Renal pelvis (tissue), 12 donors: ENCODE results near the gene WWC1. TPM values are rescaled to one million over a fixed set of nuclear protein-coding genes. Genes with fewer than 3 reads are reported as not detected.

Experiments
- DNase-seq: peaks from one replicate; pipeline ENCODE4 v3.0.0-alpha.2; 2013
- long read RNA-seq, 16 experiments: transcript quantifications; one replicate each; lab custom pipeline, GENCODE V29; 2026
- polyA plus RNA-seq, 3 donors: library from polyadenylated mRNA; unstranded; fragments of 120-200 nt; gene quantifications; one replicate each; pipeline ENCODE4 v1.2.1, GENCODE V29; 2013; ENCODE audit not compliant: insufficient read length in 3 of 3

Gene WWC1
- 10 to 100 TPM; 75.6 to 99.8 (median 77.3) TPM for polyA plus RNA-seq
- long read RNA-seq, donor 1, transcript WWC1-205 (2 exons, 543 nt): major isoform, 13 of 13 reads
- long read RNA-seq, donor 1, partial matches to known transcripts: 0 of 13 reads
- long read RNA-seq, donor 1, other reads (novel, unspliced or antisense): 0 of 13 reads
- long read RNA-seq, donor 2, transcript WWC1-205 (2 exons, 543 nt): major isoform, 27 of 27 reads
- long read RNA-seq, donor 2, partial matches to known transcripts: 0 of 27 reads
- long read RNA-seq, donor 2, other reads (novel, unspliced or antisense): 0 of 27 reads
- long read RNA-seq, donor 3, full-length matches to known transcripts: 15 of 15 reads
- long read RNA-seq, donor 3, partial matches to known transcripts: 0 of 15 reads
- long read RNA-seq, donor 3, other reads (novel, unspliced or antisense): 0 of 15 reads
- long read RNA-seq, donor 4, full-length matches to known transcripts: 30 of 30 reads
- long read RNA-seq, donor 4, partial matches to known transcripts: 0 of 30 reads
- long read RNA-seq, donor 4, other reads (novel, unspliced or antisense): 0 of 30 reads
- long read RNA-seq, donor 5, full-length matches to known transcripts: 8 of 8 reads
- long read RNA-seq, donor 5, partial matches to known transcripts: 0 of 8 reads
- long read RNA-seq, donor 5, other reads (novel, unspliced or antisense): 0 of 8 reads
- long read RNA-seq, donor 6, full-length matches to known transcripts: 51 of 57 reads
- long read RNA-seq, donor 6, partial matches to known transcripts: 6 of 57 reads
- long read RNA-seq, donor 6, other reads (novel, unspliced or antisense): 0 of 57 reads
- long read RNA-seq, donor 7, transcript WWC1-205 (2 exons, 543 nt): major isoform, 16 of 17 reads
- long read RNA-seq, donor 7, partial matches to known transcripts: 0 of 17 reads
- long read RNA-seq, donor 7, other reads (novel, unspliced or antisense): 0 of 17 reads
- long read RNA-seq, donor 8, partial matches to known transcripts: 0 of 1 reads
- long read RNA-seq, donor 8, other reads (novel, unspliced or antisense): 0 of 1 reads
- long read RNA-seq, donor 9, full-length matches to known transcripts: 37 of 37 reads
- long read RNA-seq, donor 9, partial matches to known transcripts: 0 of 37 reads
- long read RNA-seq, donor 9, other reads (novel, unspliced or antisense): 0 of 37 reads
- long read RNA-seq, donor 10, transcript WWC1-205 (2 exons, 543 nt): major isoform, 36 of 58 reads
- long read RNA-seq, donor 10, partial matches to known transcripts: 21 of 58 reads
- long read RNA-seq, donor 10, other reads (novel, unspliced or antisense): 0 of 58 reads
- long read RNA-seq, donor 11, full-length matches to known transcripts: 8 of 8 reads
- long read RNA-seq, donor 11, partial matches to known transcripts: 0 of 8 reads
- long read RNA-seq, donor 11, other reads (novel, unspliced or antisense): 0 of 8 reads
- long read RNA-seq, donor 12, transcript WWC1-205 (2 exons, 543 nt): major isoform, 35 of 35 reads
- long read RNA-seq, donor 12, partial matches to known transcripts: 0 of 35 reads
- long read RNA-seq, donor 12, other reads (novel, unspliced or antisense): 0 of 35 reads
- long read RNA-seq, donor 13, transcript WWC1-205 (2 exons, 543 nt): major isoform, 10 of 10 reads
- long read RNA-seq, donor 13, partial matches to known transcripts: 0 of 10 reads
- long read RNA-seq, donor 13, other reads (novel, unspliced or antisense): 0 of 10 reads
- long read RNA-seq, donor 14, full-length matches to known transcripts: 15 of 21 reads
- long read RNA-seq, donor 14, partial matches to known transcripts: 6 of 21 reads
- long read RNA-seq, donor 14, other reads (novel, unspliced or antisense): 0 of 21 reads
- long read RNA-seq, donor 15, full-length matches to known transcripts: 34 of 34 reads
- long read RNA-seq, donor 15, partial matches to known transcripts: 0 of 34 reads
- long read RNA-seq, donor 15, other reads (novel, unspliced or antisense): 0 of 34 reads
- long read RNA-seq, donor 16, transcript WWC1-205 (2 exons, 543 nt): major isoform, 40 of 40 reads
- long read RNA-seq, donor 16, partial matches to known transcripts: 0 of 40 reads
- long read RNA-seq, donor 16, other reads (novel, unspliced or antisense): 0 of 40 reads

GRCh38 chr5:168291342-168291963, at the start of gene WWC1:
Gene WWC1 (plus strand): TSS chr5:168291645. CDS start chr5:168292153, 508 bp downstream.
- DNase-seq: peak; percentile 79

GRCh38 chr5:168244838-168245559, 46.4 kb upstream of the WWC1 start:
- no peak for DNase-seq

GRCh38 chr5:168249923-168250322, 41.5 kb upstream of the WWC1 start:
- DNase-seq: no peak

GRCh38 chr5:168251259-168251658, 40.2 kb upstream of the WWC1 start:
- no peak for DNase-seq

- DNase-seq: no peak
These were observed 37.3 kb upstream of the WWC1 start for GRCh38 chr5:168254013-168254693.

GRCh38 chr5:168260353-168261226, 30.9 kb upstream of the WWC1 start:
- DNase-seq: peak; percentile 69

GRCh38 chr5:168261227-168261571, 30.2 kb upstream of the WWC1 start:
- DNase-seq: no peak

- DNase-seq: no peak
These were observed 29.3 kb upstream of the WWC1 start for GRCh38 chr5:168262042-168262743.

GRCh38 chr5:168263121-168263520, 28.3 kb upstream of the WWC1 start:
- DNase-seq: no peak

- no peak for DNase-seq
These were observed 25.4 kb upstream of the WWC1 start for GRCh38 chr5:168266016-168266415.

- DNase-seq: peak; percentile 94
These were observed 22.2 kb upstream of the WWC1 start for GRCh38 chr5:168268949-168269936.

GRCh38 chr5:168269937-168270330, 21.5 kb upstream of the WWC1 start:
- no peak for DNase-seq

- no peak for DNase-seq
These were observed 21.0 kb upstream of the WWC1 start for GRCh38 chr5:168270476-168270875.

- no peak for DNase-seq
These were observed 18.1 kb upstream of the WWC1 start for GRCh38 chr5:168273056-168273980.
